K562 (cell line): ENCODE results near the gene IL34. TPM values are rescaled to one million over a fixed set of nuclear protein-coding genes. Genes with fewer than 3 reads are reported as not detected.

Experiments used
- ATAC-seq: fragments of 200-7000 bp; cut with Tn5 transposase; 3 replicates; pipeline ENCODE4 v1.9.1; 2020; ENCODE audit warnings: moderate library complexity
- BruUV-seq: library from RNA; stranded (reverse); fragments of 400-500 nt; replicated peaks from 2 replicates; lab custom pipeline; 2021; lab: Mats Ljungman, UMichigan
- CTCF ChIA-PET: fragments of 300-600 bp; formaldehyde crosslinking; extraction: SDS; loops from one replicate; lab custom pipeline; 2021; ENCODE audit warnings: low intra/inter-chr PET ratio; lab: Yijun Ruan, JAX
- POLR2A ChIA-PET: fragments of 300-600, 350-650 bp; sonication (Branson Sonifier 250); formaldehyde crosslinking; extraction: SDS; loops from one replicate; lab custom pipeline; 2021; ENCODE audit warnings: antibody characterized with exemption, inconsistent platforms; lab: Yijun Ruan, JAX
- DNase-seq, 4 experiments: peaks; one replicate each; pipeline versions ENCODE4 v3.0.0 to v3.0.0-alpha.2; 2011 to 2018; ENCODE audit warnings: low spot score in 3 of 4, mixed read lengths in 3 of 4; ENCODE audit errors: extremely low read depth in 1 of 4
- FAIRE-seq: peaks from 2 replicates; lab custom pipeline; 2011; peaks lifted over from hg19 to GRCh38; lab: Jason Lieb, UNC
- H2AFZ ChIP-seq: 2 replicates; pipeline ENCODE4 v1.6.0; 2011; ENCODE audit warnings: low read depth, low read length, control low read depth, inconsistent platforms
- H3K27ac ChIP-seq: fragments of 200-600 bp; 3 replicates; pipeline ENCODE4 v1.8.0; 2011; ENCODE audit warnings: low read depth, mild to moderate bottlenecking, control low read depth, inconsistent platforms, low read length, moderate library complexity, mixed read lengths; ENCODE audit errors: extremely low read depth
- H3K27me3 ChIP-seq, 2 experiments: fragments of 300-600 bp in 1 of 2; 2 replicates in 1 of 2; 3 replicates in 1 of 2; pipeline versions ENCODE4 v1.6.0 to v1.8.0; 2011; ENCODE audit warnings: inconsistent platforms in 2 of 2, low read length in 2 of 2, mild to moderate bottlenecking in 1 of 2, mixed read lengths in 1 of 2, moderate library complexity in 1 of 2; ENCODE audit not compliant: control insufficient read depth in 2 of 2, insufficient read depth in 2 of 2
- H3K36me3 ChIP-seq: fragments of 300-600 bp; 3 replicates; pipeline ENCODE4 v1.8.0; 2011; ENCODE audit warnings: mild to moderate bottlenecking, low read length, inconsistent platforms; ENCODE audit not compliant: control insufficient read depth, insufficient read depth
- H3K4me1 ChIP-seq, 2 experiments: fragments of 200-600 bp in 1 of 2; replicated peaks in 1 of 2; 2 replicates in 1 of 2; 3 replicates in 1 of 2; pipeline versions ENCODE4 v1.5.1 to v1.8.0; 2011; ENCODE audit warnings: inconsistent platforms in 2 of 2, low read length in 2 of 2, mild to moderate bottlenecking in 1 of 2, mixed read lengths in 1 of 2, moderate library complexity in 1 of 2; ENCODE audit not compliant: control insufficient read depth in 2 of 2, insufficient read depth in 2 of 2
- H3K4me2 ChIP-seq: 2 replicates; pipeline ENCODE4 v1.6.1; 2011; ENCODE audit warnings: low read length, control low read depth, inconsistent platforms, mixed read lengths; ENCODE audit not compliant: insufficient read depth
- H3K4me3 ChIP-seq: fragments of 200-600 bp; sonication (generic), shearing (Covaris generic); 2 replicates; pipeline ENCODE4 v1.5.1; 2016; ENCODE audit warnings: control low read depth, inconsistent platforms
- H3K79me2 ChIP-seq: fragments of 200-600 bp; 3 replicates; pipeline ENCODE4 v1.8.0; 2011; ENCODE audit warnings: low read length, inconsistent platforms; ENCODE audit not compliant: control insufficient read depth, insufficient read depth
- H3K9ac ChIP-seq, 2 experiments: 2 replicates each; pipeline versions ENCODE4 v1.6.0 to v1.6.1; 2011; ENCODE audit warnings: low read depth in 2 of 2, low read length in 2 of 2, control low read depth in 1 of 2, inconsistent platforms in 1 of 2, mild to moderate bottlenecking in 1 of 2, mixed read lengths in 1 of 2; ENCODE audit not compliant: insufficient read depth in 1 of 2
- H3K9me1 ChIP-seq: one replicate; pipeline ENCODE4 v1.6.0; 2011; ENCODE audit warnings: inconsistent platforms, mild to moderate bottlenecking, low read length, moderate library complexity; ENCODE audit not compliant: control insufficient read depth, insufficient read depth
- H3K9me3 ChIP-seq: replicated peaks from 2 replicates; pipeline ENCODE4 v1.5.1; 2011; ENCODE audit warnings: low read depth, low read length, inconsistent platforms; ENCODE audit not compliant: control insufficient read depth, insufficient read depth
- H4K20me1 ChIP-seq: replicated peaks from 2 replicates; pipeline ENCODE4 v1.6.1; 2011; ENCODE audit warnings: low read length, inconsistent platforms, mixed read lengths; ENCODE audit not compliant: control insufficient read depth, insufficient read depth
- ADNP ChIP-seq: fragments of 200-800 bp; sonication (Bioruptor generic); IDR thresholded peaks from 2 replicates; pipeline ENCODE4 v1.6.1; 2016; ENCODE audit warnings: missing genetic modification characterization, missing compliant biosample characterization
- ATF1 ChIP-seq, 2 experiments: fragments of 450-650 bp in 1 of 2; IDR thresholded peaks; 2 replicates each; pipeline ENCODE4 v1.6.1; 2016; ENCODE audit warnings: missing compliant biosample characterization in 1 of 2, missing genetic modification characterization in 1 of 2
- ATF3 ChIP-seq, 2 experiments: fragments of 450-650 bp in 1 of 2; sonication (generic) in 1 of 2; formaldehyde crosslinking in 1 of 2; IDR thresholded peaks in 1 of 2; conservative IDR thresholded peaks in 1 of 2; 2 replicates each; pipeline versions ENCODE4 v1.6.1 to v1.8.1; 2016 to 2023; ENCODE audit warnings: mild to moderate bottlenecking in 2 of 2, moderate library complexity in 2 of 2, inconsistent platforms in 1 of 2, missing genetic modification reagents in 1 of 2
- EWSR1 ChIP-seq: fragments of 450-650 bp; IDR thresholded peaks from 2 replicates; pipeline ENCODE4 v1.6.1; 2018; ENCODE audit warnings: borderline replicate concordance, mild to moderate bottlenecking, low read depth, moderate library complexity; ENCODE audit not compliant: partially characterized antibody
- HOMEZ ChIP-seq: fragments of 250-450 bp; sonication (Bioruptor Pico); IDR thresholded peaks from 2 replicates; pipeline ENCODE4 v1.4.0; 2020; ENCODE audit warnings: mild to moderate bottlenecking, moderate library complexity
- NFRKB ChIP-seq: fragments of 450-650 bp; IDR thresholded peaks from 2 replicates; pipeline ENCODE4 v1.6.1; 2016; ENCODE audit warnings: low read depth
- POLR2H ChIP-seq: IDR thresholded peaks from 2 replicates; pipeline ENCODE4 v1.6.1; 2016; ENCODE audit warnings: missing genetic modification characterization, low read depth, mild to moderate bottlenecking, control low read depth, missing compliant biosample characterization, moderate library complexity
- RFX1 ChIP-seq: fragments of 450-650 bp; IDR thresholded peaks from 2 replicates; pipeline ENCODE4 v1.6.1; 2016; ENCODE audit warnings: mild to moderate bottlenecking, moderate library complexity
- SIN3A ChIP-seq, 2 experiments: fragments of 150-350 bp in 1 of 2; IDR thresholded peaks; 2 replicates each; pipeline ENCODE4 v1.6.1; 2011 to 2016; ENCODE audit warnings: borderline replicate concordance in 2 of 2, low read depth in 2 of 2, low read length in 2 of 2, mild to moderate bottlenecking in 2 of 2, moderate library complexity in 2 of 2; ENCODE audit not compliant: control insufficient read depth in 1 of 2
- STAG1 ChIP-seq: sonication (generic); formaldehyde crosslinking; IDR thresholded peaks from 2 replicates; pipeline ENCODE4 v1.5.0; 2020; ENCODE audit warnings: missing genetic modification reagents, borderline replicate concordance
- USF1 ChIP-seq: sonication (generic); formaldehyde crosslinking; IDR thresholded peaks from 2 replicates; pipeline ENCODE4 v1.9.0; 2022; ENCODE audit warnings: mild to moderate bottlenecking, missing genetic modification reagents
- YY1 ChIP-seq, 3 experiments: IDR thresholded peaks; 2 replicates each; pipeline ENCODE4 v1.6.1; 2011; ENCODE audit warnings: low read length in 2 of 3, mild to moderate bottlenecking in 2 of 3, moderate library complexity in 2 of 3, borderline replicate concordance in 1 of 3, control low read depth in 1 of 3, low read depth in 1 of 3; ENCODE audit not compliant: insufficient read depth in 3 of 3, insufficient replicate concordance in 2 of 3, control insufficient read depth in 1 of 3, insufficient read length in 1 of 3; ENCODE audit errors: extremely low read depth in 1 of 3
- ZNF224 ChIP-seq: sonication (generic); formaldehyde crosslinking; IDR thresholded peaks from 2 replicates; pipeline ENCODE4 v1.8.0; 2022; ENCODE audit warnings: mild to moderate bottlenecking, missing genetic modification reagents
- WGBS: fragments of 100-300 bp; shearing (Covaris generic); methylation state at CpG from one replicate; pipeline ENCODE4 v1.1.6; 2016; ENCODE audit warnings: low coverage, mixed read lengths; ENCODE audit not compliant: insufficient coverage; ENCODE audit errors: missing lambda C conversion rate; 5-methylcytosine and 5-hydroxymethylcytosine counted together
- in situ Hi-C: fragments of 300-500 bp; cut with MboI; formaldehyde crosslinking; loops from 4 replicates; pipeline ENCODE4 v1.15.0; 2018; ENCODE audit warnings: inconsistent platforms, mixed read lengths
- intact Hi-C: fragments of 100-400 bp; cut with micrococcal nuclease; formaldehyde crosslinking; loops from 2 replicates; pipeline ENCODE4 v1.14.2; 2022
- polyA plus RNA-seq, 8 experiments: library from polyadenylated mRNA; depleted of rRNA in 4 of 8; stranded (reverse) in 5 of 8; unstranded in 3 of 8; fragments of >200 nt; fragmentation: Nextera tagmentation in 2 of 8; fragmentation: Illumina TruSeq in 1 of 8; extraction: Ambion mirVana in 2 of 8; extraction: Trizol in 1 of 8; gene quantifications; 2 replicates each; pipeline versions ENCODE4 v1.2.1 to v1.2.3, GENCODE V29; 2011 to 2014; ENCODE audit warnings: inconsistent platforms in 1 of 8, missing spikeins in 1 of 8
- total RNA-seq, 7 experiments: library from RNA; depleted of rRNA in 6 of 7; stranded (reverse); fragments of >200 nt in 6 of 7; fragmentation: Illumina TruSeq in 2 of 7; extraction: Trizol in 2 of 7; gene quantifications; 2 replicates each; pipeline versions ENCODE4 v1.2.1 to v1.2.3, GENCODE V29; 2011 to 2021; ENCODE audit warnings: low replicate concordance in 1 of 7

Gene IL34
- total and polyA plus RNA-seq, 9 of the 15 experiments (the other 6 are each of a cell fraction or from before 2014, with no cell fraction given), result 0.07 to 0.18 (median 0.10) TPM; not detected in 6

DNA sequence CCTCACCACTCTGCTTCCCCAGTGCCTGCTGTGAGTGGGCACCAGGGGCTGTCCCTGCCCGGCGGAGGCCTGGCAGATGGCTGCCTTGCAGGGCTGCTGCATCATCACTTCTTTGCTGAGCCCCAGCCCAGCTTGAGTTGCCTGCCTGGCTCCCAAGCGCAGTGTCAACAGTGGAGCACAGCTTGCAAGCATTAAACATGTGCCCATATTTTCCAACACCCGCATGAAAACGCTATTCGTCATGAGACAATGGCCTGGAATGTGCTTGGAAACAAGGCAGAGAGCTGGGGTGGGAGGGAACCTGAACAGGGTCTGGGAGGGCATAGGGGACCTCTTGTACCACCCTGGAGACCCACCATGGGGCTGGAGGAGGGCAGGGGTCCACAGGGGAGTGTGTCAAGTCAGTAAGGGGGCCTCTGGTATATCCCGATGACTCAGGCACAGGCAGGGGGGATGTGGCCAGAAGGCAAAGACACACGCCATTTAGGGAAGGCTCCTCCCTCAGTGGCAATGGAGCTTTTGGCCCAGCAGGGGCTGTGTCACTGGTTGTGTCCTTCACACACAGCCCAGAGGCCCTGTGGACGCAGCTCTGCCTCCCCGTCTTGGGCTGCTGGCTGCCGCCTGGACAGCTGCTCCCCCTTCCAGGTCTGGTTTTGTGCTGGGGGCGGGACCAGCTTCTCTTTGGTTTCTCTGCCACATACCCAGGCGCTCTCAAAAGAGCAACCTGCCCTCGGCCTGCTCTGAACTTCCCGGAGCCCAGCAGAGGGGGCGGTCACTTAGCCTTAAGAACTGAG, 56.9 kb downstream of the IL34 start:
- no peaks in the 10 kb centered on the region for H4K20me1 ChIP-seq
- peak overlapping the region in 1 of 2 experiments; percentile 79; a peak in 2 of 4 replicates for H3K9ac ChIP-seq
- 70% methylated on average over 16 of the region's 16 CpGs for WGBS
- POLR2A ChIA-PET, result interaction anchor here (0.6 to 1.0 kb wide), 4 partner anchors 11 to 17 kb away, joined by 3 to 4 read pairs (median 3); no protein-coding TSS in a partner anchor
- intact Hi-C loops (no loop called here), in situ Hi-C loops (no loop called here)
- no peak overlapping the region; the same call in 1 of the 2 replicates for H2AFZ ChIP-seq
- no peak overlapping the region for H3K4me3 ChIP-seq
- BruUV-seq, result no TSS peak
- no peak overlapping the region for H3K27ac ChIP-seq
- FAIRE-seq, result peak; percentile 78
- no peaks in the 10 kb centered on the region for H3K27me3 ChIP-seq
- peak; percentile 89 for ATAC-seq
- H3K9me1 ChIP-seq, result peaks cover 4% of the 10 kb centered on the region
- H3K79me2 ChIP-seq, result no peaks in the 10 kb centered on the region
- DNase-seq, result peak; percentile 35 to 50 (median 43)
- H3K36me3 ChIP-seq, result peaks cover 9% of the 10 kb centered on the region; the same call in 1 of the 3 replicates
- no peaks in the 10 kb centered on the region for H3K9me3 ChIP-seq
- CTCF ChIA-PET, result no interaction called here
- H3K4me1 ChIP-seq, result peaks cover 3 to 56% of the 10 kb centered on the region in 2 experiments; a peak in 3 of 5 replicates
- no peak overlapping the region for H3K4me2 ChIP-seq
- TF ChIP-seq ADNP, result no peak
- no peak for TF ChIP-seq USF1 (CRISPR knock-in tag)
- no peak for TF ChIP-seq NFRKB
- TF ChIP-seq ATF3 (IDR thresholded peaks at IDR 0.05), result 0 out of 2 replicates have a peak, but pooled peaks have one; percentile 18
- TF ChIP-seq ATF3 (CRISPR knock-in tag; conservative IDR thresholded peaks at IDR 0.05), result no peak
- TF ChIP-seq YY1 (IDR thresholded peaks at IDR 0.05; ENCODE audit: borderline replicate concordance in 1 of 3, control insufficient read depth in 1 of 3, extremely low read depth in 1 of 3, insufficient read depth in 3 of 3, insufficient read length in 1 of 3, insufficient replicate concordance in 2 of 3, low read depth in 1 of 3, low read length in 2 of 3), result peak in 1 of 3 experiments; percentile 30
- TF ChIP-seq RFX1, result no peak
- no peak for TF ChIP-seq POLR2H (tag)
- TF ChIP-seq ZNF224 (CRISPR knock-in tag), result no peak
- no peak for TF ChIP-seq STAG1 (CRISPR knock-in tag)
- TF ChIP-seq EWSR1, result no peak
- no peak for TF ChIP-seq SIN3A (IDR thresholded peaks at IDR 0.05; ENCODE audit: borderline replicate concordance in 2 of 2, control insufficient read depth in 1 of 2, low read depth in 2 of 2, low read length in 2 of 2)
- TF ChIP-seq HOMEZ (CRISPR knock-in tag), result no peak
- TF ChIP-seq ATF1 (CRISPR knock-in tag; IDR thresholded peaks at IDR 0.05), result no peak
- TF ChIP-seq ATF1 (tag; IDR thresholded peaks at IDR 0.05), result no peak
